Neuronal stem cell (in vitro differentiated cells): Measurements from ENCODE around the gene PAPPA2.
"Not testable (repeated sequence)": the region's sequence is repeated elsewhere in the genome, so short reads cannot be mapped to it uniquely, and the experiment has no call there.

Source experiments
- DNase-seq: peaks from one replicate; pipeline ENCODE4 v3.0.0-alpha.2; 2013; ENCODE audit warnings: low spot score
- H2AFZ ChIP-seq: one replicate; pipeline ENCODE4 v1.6.1; 2013; ENCODE audit warnings: mild to moderate bottlenecking, low read length, inconsistent platforms
- H2AK5ac ChIP-seq: 2 replicates; pipeline ENCODE4 v1.6.1; 2013; ENCODE audit warnings: low read depth, mild to moderate bottlenecking, inconsistent platforms, low read length, moderate library complexity, mixed read lengths
- H2BK120ac ChIP-seq: 2 replicates; pipeline ENCODE4 v1.6.1; 2013; ENCODE audit warnings: low read depth, mild to moderate bottlenecking, inconsistent platforms, low read length, moderate library complexity, mixed read lengths
- H2BK12ac ChIP-seq: one replicate; pipeline ENCODE4 v1.6.1; 2013; ENCODE audit warnings: low read length, inconsistent platforms
- H2BK15ac ChIP-seq: 2 replicates; pipeline ENCODE4 v1.6.1; 2013; ENCODE audit warnings: mild to moderate bottlenecking, low read length, inconsistent platforms, mixed read lengths
- H2BK5ac ChIP-seq: one replicate; pipeline ENCODE4 v1.6.1; 2013; ENCODE audit warnings: inconsistent platforms, mild to moderate bottlenecking, low read length, moderate library complexity
- H3K14ac ChIP-seq: one replicate; pipeline ENCODE4 v1.6.1; 2013; ENCODE audit warnings: low read length, inconsistent platforms
- H3K18ac ChIP-seq: 2 replicates; pipeline ENCODE4 v1.6.1; 2013; ENCODE audit warnings: low read length, inconsistent platforms
- H3K23ac ChIP-seq: 2 replicates; pipeline ENCODE4 v1.6.1; 2013; ENCODE audit warnings: low read depth, mild to moderate bottlenecking, mixed read lengths, low read length, inconsistent platforms; ENCODE audit not compliant: poor library complexity
- H3K27ac ChIP-seq: replicated peaks from 3 replicates; pipeline ENCODE4 v1.5.1; 2013; ENCODE audit warnings: low read length, inconsistent platforms
- H3K27me3 ChIP-seq, 3 experiments: 2 replicates each; pipeline ENCODE4 v1.6.1; 2013; ENCODE audit warnings: low read length in 3 of 3, mild to moderate bottlenecking in 2 of 3, inconsistent platforms in 1 of 3, low read depth in 1 of 3, mixed read lengths in 1 of 3, moderate library complexity in 1 of 3; ENCODE audit not compliant: control insufficient read depth in 3 of 3, insufficient read depth in 3 of 3
- H3K36me3 ChIP-seq, 2 donors: replicated peaks in 1 of 2; 2 replicates each; pipeline ENCODE4 v1.6.1; 2013; ENCODE audit warnings: low read length in 2 of 2; ENCODE audit not compliant: control insufficient read depth in 2 of 2, insufficient read depth in 2 of 2
- H3K4ac ChIP-seq: 2 replicates; pipeline ENCODE4 v1.6.1; 2013; ENCODE audit warnings: inconsistent platforms, mild to moderate bottlenecking, low read length, moderate library complexity
- H3K4me1 ChIP-seq, 2 donors: 1 replicate in 1 of 2; 2 replicates in 1 of 2; pipeline ENCODE4 v1.6.1; 2013; ENCODE audit warnings: low read length in 2 of 2, low read depth in 1 of 2; ENCODE audit not compliant: control insufficient read depth in 2 of 2, insufficient read depth in 1 of 2
- H3K4me2 ChIP-seq: one replicate; pipeline ENCODE4 v1.6.1; 2013; ENCODE audit warnings: mild to moderate bottlenecking, low read length, inconsistent platforms; ENCODE audit not compliant: insufficient read depth, poor library complexity, severe bottlenecking
- H3K4me3 ChIP-seq, 2 donors: 2 replicates each; pipeline ENCODE4 v1.5.1; 2013; ENCODE audit warnings: low read length in 2 of 2, mild to moderate bottlenecking in 2 of 2, inconsistent platforms in 1 of 2, moderate library complexity in 1 of 2
- H3K79me1 ChIP-seq: one replicate; pipeline ENCODE4 v1.6.1; 2013; ENCODE audit warnings: low read depth, mild to moderate bottlenecking, inconsistent platforms, low read length, moderate library complexity
- H3K9ac ChIP-seq: one replicate; pipeline ENCODE4 v1.6.1; 2013; ENCODE audit warnings: mild to moderate bottlenecking, low read depth, low read length, inconsistent platforms; ENCODE audit not compliant: poor library complexity
- H3K9me3 ChIP-seq, 2 donors: replicated peaks in 1 of 2; 2 replicates each; pipeline versions ENCODE3 to v1.6.1; 2013; ENCODE audit warnings: low read length in 2 of 2, mild to moderate bottlenecking in 2 of 2, inconsistent platforms in 1 of 2, low read depth in 1 of 2, mixed read lengths in 1 of 2, moderate library complexity in 1 of 2; ENCODE audit not compliant: control insufficient read depth in 2 of 2, insufficient read depth in 1 of 2
- H4K8ac ChIP-seq: one replicate; pipeline ENCODE4 v1.6.1; 2013; ENCODE audit warnings: low read depth, mild to moderate bottlenecking, inconsistent platforms, low read length, moderate library complexity
- H4K91ac ChIP-seq: one replicate; pipeline ENCODE4 v1.6.1; 2013; ENCODE audit warnings: low read length, low read depth, mild to moderate bottlenecking, inconsistent platforms; ENCODE audit not compliant: poor library complexity
- WGBS, 2 donors: extraction: QIAGEN DNeasy Blood & Tissue Kit; methylation state at CpG; one replicate each; pipeline ENCODE4 v1.1.7; 2013; ENCODE audit warnings: missing lambda C conversion rate in 2 of 2, mixed read lengths in 1 of 2; ENCODE audit not compliant: insufficient read length in 2 of 2, insufficient replicate concordance in 1 of 2; ENCODE audit errors: extremely low coverage in 2 of 2; 5-methylcytosine and 5-hydroxymethylcytosine counted together

Gene PAPPA2

GRCh38 chr1:176756817-176757216, 293.8 kb downstream of the PAPPA2 start:
- DNase-seq, H4K91ac ChIP-seq, H4K8ac ChIP-seq, H2BK15ac ChIP-seq, H3K9ac ChIP-seq, H2AK5ac ChIP-seq, H2AFZ ChIP-seq, H3K18ac ChIP-seq, H2BK5ac ChIP-seq, H3K4ac ChIP-seq, H3K79me1 ChIP-seq, H3K14ac ChIP-seq, H3K36me3 ChIP-seq, H3K27me3 ChIP-seq, H3K27ac ChIP-seq, H3K4me1 ChIP-seq, H2BK120ac ChIP-seq, H3K23ac ChIP-seq, H3K4me3 ChIP-seq, H3K9me3 ChIP-seq, H3K4me2 ChIP-seq, H2BK12ac ChIP-seq: not testable (repeated sequence)
- WGBS, 2 donors: no CpG with 5 or more reads among the region's 8 CpGs

DNA sequence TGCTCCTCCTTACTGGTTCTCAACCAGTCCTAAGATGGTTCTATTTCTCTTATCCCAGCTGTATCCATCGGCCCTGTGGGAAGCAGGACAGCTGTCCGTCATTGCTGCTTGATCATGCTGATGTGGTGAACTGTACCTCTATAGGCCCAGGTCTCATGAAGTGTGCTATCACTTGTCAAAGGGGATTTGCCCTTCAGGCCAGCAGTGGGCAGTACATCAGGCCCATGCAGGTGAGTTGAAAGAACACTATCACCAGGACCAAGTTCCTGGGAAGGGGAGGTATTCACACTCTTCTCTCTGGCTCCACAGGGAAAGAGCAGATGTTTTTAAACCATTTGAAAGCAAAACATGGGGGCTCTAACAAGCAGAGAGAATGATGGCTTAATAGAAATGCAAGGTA, 302.6 kb downstream of the PAPPA2 start:
- H3K27ac ChIP-seq: no peak overlapping the region
- no peak for DNase-seq

GRCh38 chr1:176766779-176767178, 303.8 kb downstream of the PAPPA2 start:
- H3K9ac ChIP-seq: no peak overlapping the region
- no peaks in the 10 kb centered on the region for H3K36me3 ChIP-seq
- H3K4ac ChIP-seq: no peak overlapping the region
- no peak overlapping the region for H3K4me3 ChIP-seq
- no peak overlapping the region for H2BK15ac ChIP-seq
- H3K4me1 ChIP-seq: no peaks in the 10 kb centered on the region
- no peak for DNase-seq
- H3K27me3 ChIP-seq: no peaks in the 10 kb centered on the region
- WGBS, 2 donors: no CpG with 5 or more reads among the region's 1 CpG
- H3K79me1 ChIP-seq: no peaks in the 10 kb centered on the region
- H2BK120ac ChIP-seq: no peak overlapping the region
- H2AK5ac ChIP-seq: no peak overlapping the region
- no peak overlapping the region for H3K4me2 ChIP-seq
- no peak overlapping the region for H2AFZ ChIP-seq
- no peak overlapping the region for H3K14ac ChIP-seq
- no peak overlapping the region for H3K18ac ChIP-seq
- no peaks in the 10 kb centered on the region for H3K9me3 ChIP-seq
- H3K27ac ChIP-seq: no peak overlapping the region
- H3K23ac ChIP-seq: no peak overlapping the region
- H4K8ac ChIP-seq: no peak overlapping the region
- no peak overlapping the region for H2BK5ac ChIP-seq
- H4K91ac ChIP-seq: no peak overlapping the region
- no peak overlapping the region for H2BK12ac ChIP-seq

More for the DNA sequence above, 302.6 kb downstream of the PAPPA2 start:
- Histone ChIP-seq H2AFZ (no peak overlapping the region), H2BK5ac (no peak overlapping the region), H4K91ac (no peak overlapping the region), H3K4me3 (no peak overlapping the region), H2BK15ac (no peak overlapping the region), H2BK120ac (no peak overlapping the region), H3K36me3 (no peaks in the 10 kb centered on the region), H2AK5ac (no peak overlapping the region), H3K14ac (no peak overlapping the region), H3K9me3 (no peaks in the 10 kb centered on the region), H3K4ac (no peak overlapping the region), H3K18ac (no peak overlapping the region), H3K4me1 (no peaks in the 10 kb centered on the region), H3K27me3 (no peaks in the 10 kb centered on the region), H2BK12ac (no peak overlapping the region), H3K4me2 (no peak overlapping the region), H3K9ac (no peak overlapping the region), H4K8ac (no peak overlapping the region), H3K23ac (no peak overlapping the region), H3K79me1 (no peaks in the 10 kb centered on the region)
- WGBS, 2 donors: no CpG with 5 or more reads among the region's 2 CpGs

GRCh38 chr1:176767714-176768136, 304.8 kb downstream of the PAPPA2 start:
- H2AFZ ChIP-seq: no peak overlapping the region
- no peak overlapping the region for H3K14ac ChIP-seq
- H3K23ac ChIP-seq: no peak overlapping the region
- no peaks in the 10 kb centered on the region for H3K79me1 ChIP-seq
- H2BK120ac ChIP-seq: no peak overlapping the region
- no peaks in the 10 kb centered on the region for H3K4me1 ChIP-seq
- H2BK5ac ChIP-seq: no peak overlapping the region
- no peak overlapping the region for H4K8ac ChIP-seq
- H3K9ac ChIP-seq: no peak overlapping the region
- DNase-seq: no peak
- H3K4ac ChIP-seq: no peak overlapping the region
- no peaks in the 10 kb centered on the region for H3K27me3 ChIP-seq
- H3K27ac ChIP-seq: no peak overlapping the region
- no peak overlapping the region for H3K4me3 ChIP-seq
- H3K36me3 ChIP-seq: no peaks in the 10 kb centered on the region
- no peak overlapping the region for H2BK12ac ChIP-seq
- H3K9me3 ChIP-seq: no peaks in the 10 kb centered on the region
- no peak overlapping the region for H2BK15ac ChIP-seq
- WGBS, 2 donors: no CpG with 5 or more reads among the region's 7 CpGs
- no peak overlapping the region for H4K91ac ChIP-seq
- H3K4me2 ChIP-seq: no peak overlapping the region
- H2AK5ac ChIP-seq: no peak overlapping the region
- H3K18ac ChIP-seq: no peak overlapping the region
